GOT3 (cell line): ENCODE results near the gene CDC42BPB.

Experiments
- DNase-seq: peaks from one replicate; lab custom pipeline; 2025; ENCODE audit warnings: mixed read lengths; lab: John Stamatoyannopoulos, UW

Gene CDC42BPB

DNA sequence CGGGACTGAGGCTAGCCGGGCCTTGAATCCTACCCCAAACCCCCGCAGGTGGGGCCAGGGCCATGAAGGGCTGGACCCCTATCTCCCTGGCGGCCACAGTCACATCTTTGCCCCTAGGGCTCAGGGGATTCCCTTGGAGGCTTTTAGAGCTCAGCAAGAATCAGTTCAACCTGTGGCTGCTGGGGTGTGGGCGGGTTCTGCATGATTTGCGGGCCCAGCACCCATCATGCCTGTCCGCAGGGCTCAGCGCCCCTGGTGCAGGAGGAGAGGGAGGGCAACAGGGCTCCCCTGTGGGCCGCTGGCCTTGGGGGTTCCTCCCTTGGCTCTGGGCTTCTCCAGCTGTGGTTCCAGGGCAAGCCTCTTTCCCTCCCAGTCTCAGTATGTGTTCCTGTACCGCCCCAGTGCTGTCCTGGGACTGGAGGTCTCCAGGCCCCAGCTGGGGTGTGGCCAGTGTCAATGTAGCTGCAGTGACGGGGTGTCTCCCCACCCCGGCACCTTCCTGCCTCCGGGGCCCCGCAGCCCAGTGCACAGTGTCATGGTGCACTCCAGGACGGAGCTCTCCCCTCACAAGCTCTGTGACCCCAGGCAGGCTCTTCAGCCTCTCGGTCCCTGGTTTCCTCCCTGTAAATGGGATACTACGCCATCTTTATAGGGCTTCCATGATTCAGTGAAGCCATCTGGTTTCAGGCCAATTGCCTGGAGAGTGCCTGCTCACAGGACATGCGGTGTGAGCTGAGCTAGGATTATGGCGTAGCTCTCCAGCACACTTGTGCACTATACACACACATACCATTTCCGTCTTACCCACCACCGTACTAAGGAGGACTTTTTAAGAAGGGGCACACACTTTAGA lies 16.8 kb upstream of the CDC42BPB start:
- DNase-seq = no peak

DNA sequence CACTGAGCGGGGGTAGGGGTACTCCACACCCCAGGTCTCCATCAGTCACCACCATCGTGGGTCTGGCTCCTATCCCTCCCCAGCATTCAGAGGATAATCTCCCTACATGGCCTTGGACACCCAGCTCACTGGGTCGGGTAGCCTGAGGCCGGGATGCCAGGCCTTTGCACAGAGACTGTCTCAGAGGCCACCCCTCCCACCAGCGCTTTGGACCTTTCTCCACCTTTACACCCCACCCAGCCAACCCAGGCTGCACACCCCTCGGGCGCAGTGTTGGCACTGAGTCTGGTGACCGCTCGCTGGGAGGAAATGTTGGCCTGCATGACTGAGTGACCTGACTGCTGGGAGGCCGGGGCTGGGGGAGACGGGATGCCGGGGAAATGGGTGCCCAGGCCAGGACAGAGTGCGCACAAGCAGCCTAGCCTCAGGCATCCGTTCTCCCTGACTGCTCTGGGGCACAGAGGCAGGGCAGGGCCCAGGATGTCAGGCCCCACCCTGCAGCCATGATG lies 16.1 kb upstream of the CDC42BPB start:
- no peak for DNase-seq

DNA sequence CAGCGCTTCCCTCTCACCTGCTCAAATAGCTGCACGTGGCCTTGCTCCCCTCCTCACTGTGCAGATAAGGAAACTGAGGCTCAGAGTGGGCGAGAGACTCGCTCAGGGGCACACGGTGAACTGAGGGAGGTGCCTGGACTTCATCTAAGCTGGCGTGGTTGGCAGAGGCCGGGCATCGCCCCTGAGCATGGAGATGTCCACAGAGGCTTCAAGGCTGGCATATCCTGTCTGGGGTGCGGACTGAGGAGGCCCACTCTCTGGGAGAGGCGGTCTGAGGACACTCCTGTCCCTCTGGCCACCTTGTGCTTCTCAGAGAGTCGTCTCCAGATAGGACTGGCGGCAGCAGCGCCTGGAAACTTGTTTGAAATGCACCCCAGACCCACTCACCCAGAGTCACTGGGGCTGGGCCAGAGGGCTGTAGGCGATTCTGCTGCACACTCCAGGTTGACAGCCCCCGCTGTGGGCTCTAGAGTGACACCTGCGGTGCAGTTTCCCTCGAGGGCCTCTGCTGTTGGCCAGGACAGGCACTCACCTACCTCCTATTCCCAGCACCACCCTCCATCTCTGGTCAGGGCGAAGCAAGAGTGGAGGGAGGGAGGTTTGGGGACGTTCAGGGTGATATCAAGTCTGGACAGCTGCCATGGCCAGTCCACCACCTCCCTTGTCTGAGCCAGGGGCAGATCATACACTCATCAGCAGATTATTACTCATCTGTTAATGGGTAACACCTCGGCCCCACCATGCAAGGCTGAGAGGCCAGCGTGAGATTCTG lies 15.4 kb upstream of the CDC42BPB start:
- no peak for DNase-seq

DNA sequence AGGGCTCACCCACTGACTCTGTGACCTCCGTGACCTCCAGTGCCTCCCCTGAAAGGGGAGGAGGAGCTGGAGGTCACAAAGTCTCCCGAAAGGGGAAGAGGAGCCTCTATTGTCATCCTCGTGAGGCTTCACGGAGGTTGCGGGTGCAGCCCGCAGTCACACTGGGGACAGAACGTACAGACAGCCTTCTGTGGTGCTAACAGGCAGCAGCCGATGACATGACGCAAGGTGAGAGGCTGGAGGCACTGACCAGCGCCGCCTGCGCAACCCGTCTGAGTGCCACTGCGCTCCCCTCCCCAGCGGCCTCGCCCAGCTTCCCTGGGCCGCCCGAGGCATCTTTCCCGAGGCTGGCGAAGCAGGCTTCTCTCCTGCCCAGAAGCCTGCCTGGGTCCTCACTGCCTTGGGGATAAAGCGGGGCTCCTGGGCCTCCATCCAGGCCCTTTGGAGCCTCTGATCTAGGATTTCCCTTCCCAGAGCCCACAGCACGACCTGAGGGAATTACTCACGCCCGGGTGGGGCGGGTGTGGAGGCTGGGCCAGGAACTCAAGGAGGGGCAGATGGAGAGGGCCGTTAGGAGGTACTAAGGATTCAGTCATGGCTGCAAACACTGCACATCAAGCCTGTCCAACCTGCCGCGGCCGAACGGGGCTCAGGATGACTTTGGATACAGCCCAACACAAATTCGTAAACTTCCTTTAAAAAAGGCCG lies 14.3 kb upstream of the CDC42BPB start:
- no peak for DNase-seq

DNA sequence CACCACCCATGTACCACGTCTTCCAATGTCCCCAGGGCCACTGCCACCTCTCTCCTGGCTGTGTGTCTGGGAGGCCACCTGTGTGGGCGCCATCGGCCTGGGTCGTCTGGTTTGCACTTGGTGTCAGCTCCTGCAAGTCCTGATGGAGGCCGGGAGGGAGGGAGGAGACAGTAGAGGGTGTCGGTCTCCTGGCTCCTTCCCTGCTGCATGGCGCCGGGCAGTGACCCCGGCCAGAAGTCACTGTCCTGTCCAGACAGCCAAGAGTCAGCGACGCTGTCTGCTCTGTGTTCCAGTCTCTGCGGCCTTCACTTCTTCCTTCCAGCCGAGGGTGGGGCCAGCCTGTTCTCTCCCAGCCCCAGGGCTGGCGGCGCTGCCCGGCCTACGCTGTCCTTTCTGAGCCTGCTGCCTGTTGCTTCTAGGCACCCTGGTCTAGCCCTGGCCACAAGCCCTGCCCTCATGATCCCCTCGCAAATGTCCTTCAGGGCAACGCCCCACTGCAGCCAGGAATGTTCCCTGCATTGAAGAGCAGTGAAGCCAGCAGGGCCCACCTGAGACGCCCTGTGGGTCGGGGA lies 13.7 kb upstream of the CDC42BPB start:
- DNase-seq = no peak

DNA sequence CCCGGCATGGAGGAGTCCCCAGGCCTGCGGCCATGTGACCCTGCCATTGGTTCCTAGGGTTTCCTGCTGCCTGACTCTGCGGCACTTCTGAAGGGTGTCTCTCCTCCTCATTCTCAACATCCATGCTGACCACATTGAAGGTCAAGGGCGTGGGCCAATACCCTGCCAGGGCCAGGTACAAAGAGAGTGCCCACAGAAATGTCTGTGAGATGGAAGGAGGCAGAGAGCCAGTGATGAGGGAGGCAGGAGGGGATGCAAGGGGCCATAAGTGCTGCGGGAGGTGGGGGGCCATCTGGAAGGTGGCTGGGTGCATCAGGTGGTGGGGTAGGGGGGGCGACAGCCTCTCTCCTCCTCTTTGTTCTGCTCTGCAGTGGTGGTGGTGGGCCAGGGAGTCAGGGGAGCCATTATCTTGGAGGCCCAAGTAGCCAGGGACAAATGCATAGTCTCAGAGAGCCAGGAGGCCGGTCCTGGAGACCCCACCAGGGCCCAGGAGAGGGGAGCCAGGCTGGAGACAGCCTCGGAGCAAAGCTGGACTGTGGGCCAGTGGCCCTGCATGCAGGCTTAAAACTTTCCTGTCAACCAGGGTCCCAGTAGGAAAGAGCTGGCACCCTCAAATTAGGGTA lies 13.0 kb upstream of the CDC42BPB start:
- no peak for DNase-seq

DNA sequence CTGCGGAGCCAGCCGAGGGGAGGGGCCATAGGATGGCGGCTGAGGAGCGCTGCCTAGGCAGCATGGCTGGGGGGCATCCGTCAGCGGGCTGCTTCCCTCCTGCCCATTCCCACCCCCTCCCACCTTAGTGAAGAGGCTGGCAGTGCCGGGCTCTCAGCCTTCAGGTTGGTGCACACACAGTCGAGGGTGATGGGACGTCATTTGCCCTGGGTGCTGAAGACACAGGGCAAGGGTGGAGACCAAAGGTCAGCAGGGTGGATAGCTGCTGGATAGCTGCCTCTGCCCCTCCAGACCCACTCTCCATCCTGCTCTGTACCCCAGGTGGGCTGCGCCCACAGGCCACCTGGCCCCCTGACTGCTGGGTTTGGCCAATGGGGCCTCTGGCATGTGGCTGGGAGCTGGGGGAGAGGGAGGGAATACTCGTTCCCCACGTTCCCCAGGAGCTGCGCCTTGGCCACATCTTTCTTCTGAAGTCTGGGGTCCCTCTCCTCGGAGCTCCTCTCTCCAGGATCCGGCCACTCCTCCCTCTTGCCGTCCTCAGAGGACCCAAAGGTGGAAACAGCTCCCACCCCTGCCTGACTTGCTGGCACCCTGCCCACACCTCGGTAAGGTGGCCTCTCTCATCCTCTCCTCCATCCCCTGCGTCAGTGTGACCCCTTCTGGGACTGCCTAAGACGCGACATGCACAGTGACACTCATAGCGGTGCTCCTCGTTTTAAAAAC lies 11.2 kb upstream of the CDC42BPB start:
- DNase-seq = no peak

DNA sequence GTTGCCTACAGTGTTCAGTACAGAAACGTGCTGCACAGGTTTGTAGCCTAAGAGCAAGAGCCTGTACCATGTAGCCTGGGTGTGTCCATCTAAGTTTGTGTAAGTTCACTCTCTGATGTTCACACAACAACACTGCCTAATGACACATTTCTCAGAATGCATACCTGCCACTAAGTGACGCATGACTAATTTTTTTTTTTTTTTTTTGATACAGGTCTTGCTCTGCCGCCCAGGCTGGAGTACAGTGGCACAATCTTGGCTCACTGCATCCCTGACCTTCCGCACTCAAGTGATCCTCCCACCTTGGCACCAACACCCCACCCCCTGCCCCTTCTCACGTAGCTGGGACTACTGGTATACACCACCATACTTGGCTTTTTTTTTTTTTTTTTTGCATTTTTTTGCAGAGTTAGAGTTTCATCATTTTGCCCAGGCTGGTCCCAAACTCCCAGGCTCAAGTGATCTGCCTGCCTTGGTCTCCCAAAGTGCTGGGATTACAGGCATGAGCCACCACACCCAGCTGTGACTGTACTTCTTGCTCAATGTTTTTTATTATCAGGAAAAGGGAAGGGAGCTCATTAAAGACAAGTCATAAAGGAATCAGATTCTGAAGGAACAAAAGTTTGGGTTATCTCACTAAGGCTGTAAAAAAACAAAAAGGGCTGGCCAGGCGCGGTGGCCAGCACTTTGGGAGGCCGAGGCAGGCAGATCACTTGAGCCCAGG lies 10.0 kb upstream of the CDC42BPB start:
- DNase-seq = no peak

DNA sequence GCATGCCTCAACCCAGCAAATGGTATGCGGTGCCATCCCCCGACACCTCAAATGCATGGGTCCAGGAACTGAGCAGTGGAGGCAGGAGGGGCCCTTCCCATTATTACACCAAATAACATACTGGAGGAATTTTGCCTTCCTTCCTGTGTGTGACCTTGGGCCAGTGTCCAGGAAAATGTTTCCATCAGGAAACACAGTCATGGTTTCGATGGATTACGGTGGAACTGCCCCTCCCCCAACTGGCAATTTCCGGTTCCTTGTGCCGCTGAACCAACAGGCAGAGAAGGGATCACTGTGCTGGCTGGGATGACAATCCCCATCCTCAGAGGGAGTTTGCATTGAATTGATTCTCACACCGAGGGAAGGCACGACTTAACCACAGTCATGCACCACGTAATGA lies 9.1 kb upstream of the CDC42BPB start:
- DNase-seq = no peak

DNA sequence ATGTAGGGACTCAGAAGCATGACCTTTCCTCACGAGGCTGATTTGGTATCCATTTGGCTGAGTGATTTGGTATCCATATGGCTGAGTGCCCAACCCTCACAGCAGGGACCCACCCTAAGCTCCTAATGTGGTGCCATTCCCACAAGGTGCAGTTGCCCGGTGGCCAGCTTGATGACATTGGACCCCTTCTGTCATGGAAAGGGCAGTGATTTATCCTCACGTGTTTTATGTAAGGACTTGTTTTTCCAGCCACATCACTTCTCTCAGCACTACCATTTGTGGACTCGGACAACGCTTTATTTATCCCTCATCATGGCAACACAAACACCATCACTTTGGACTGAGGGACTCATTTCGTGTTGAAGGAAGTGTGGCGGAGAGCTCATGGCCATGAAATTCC lies 8.5 kb upstream of the CDC42BPB start:
- DNase-seq = no peak

DNA sequence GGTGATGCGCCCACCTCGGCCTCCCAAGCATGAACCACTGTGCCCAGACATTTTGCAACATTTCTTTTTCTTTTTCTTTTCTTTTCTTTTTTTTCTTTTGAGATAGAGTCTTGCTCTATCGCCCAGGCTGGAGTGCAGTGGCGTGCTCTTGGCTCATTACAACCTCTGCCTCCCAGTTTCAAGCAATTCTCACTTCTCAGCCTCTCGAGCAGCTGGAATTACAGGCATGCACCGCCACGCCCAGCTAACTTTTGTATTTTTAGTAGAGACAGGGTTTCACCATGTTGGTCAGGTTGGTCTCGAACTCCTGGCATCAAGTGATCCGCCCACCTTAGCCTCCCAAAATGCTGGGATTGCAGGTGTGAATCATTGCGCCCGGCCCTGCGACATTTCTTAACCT lies 7.6 kb upstream of the CDC42BPB start:
- no peak for DNase-seq

DNA sequence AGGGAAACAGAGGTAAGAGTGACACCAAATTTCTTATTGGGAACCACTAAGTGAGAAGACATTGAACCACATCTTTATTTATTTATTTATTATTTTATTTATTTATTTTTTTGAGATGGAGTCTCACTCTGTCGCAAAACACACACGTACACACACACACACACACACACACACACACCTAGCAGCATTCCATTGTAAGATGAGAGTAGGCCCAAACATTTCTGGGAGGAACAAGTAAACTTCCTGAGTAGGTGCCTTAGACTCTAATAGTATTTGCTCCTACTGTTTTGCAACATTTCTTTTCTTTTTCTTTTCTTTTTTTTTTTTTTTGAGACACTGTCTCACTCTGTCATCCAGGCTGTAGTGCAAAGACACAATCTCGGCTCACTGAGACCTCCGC lies 7.1 kb upstream of the CDC42BPB start:
- no peak for DNase-seq

DNA sequence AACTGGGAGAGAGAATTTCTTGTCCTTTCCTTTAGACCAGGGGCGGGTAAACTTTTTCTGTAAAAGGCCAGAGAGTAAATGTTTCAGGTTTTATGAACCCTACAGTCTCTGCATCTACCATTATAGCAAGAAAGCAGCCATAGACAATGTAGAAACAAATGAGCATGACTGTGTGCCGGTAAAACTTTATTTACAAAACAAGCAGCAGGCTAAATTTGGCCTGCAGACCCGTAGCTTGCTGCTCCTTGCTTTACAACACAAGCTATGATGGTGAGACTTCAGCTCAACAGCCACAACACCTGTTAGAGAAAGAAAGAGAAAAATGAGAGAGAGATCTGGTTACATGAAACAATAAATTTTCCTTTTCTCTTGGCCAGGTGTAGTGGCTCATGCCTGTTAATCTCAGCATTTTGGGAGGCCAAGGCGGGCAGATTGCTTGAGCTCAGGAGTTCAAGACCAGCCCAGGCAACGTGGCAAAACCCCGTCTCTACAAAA lies 4.2 kb upstream of the CDC42BPB start:
- no peak for DNase-seq

DNA sequence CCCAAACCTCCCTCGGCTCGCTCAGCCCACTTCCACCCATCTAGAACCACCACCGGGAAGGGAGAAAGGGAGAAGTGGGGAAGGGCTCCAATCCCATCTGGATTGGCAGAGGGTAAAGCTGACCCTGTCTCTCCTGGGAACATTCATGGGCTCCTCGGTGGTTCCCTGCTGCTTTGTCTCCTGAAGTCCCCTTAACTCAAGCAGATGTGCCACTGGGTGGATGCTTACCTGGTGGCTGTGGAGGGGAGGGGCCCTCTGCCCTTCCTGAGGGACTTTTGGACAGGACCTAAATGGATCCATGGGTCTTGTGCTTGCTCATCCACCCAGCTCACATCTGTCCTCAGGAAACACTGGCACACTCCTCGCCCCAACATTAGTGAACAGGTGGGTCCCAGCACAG lies 2.2 kb upstream of the CDC42BPB start:
- DNase-seq = no peak

DNA sequence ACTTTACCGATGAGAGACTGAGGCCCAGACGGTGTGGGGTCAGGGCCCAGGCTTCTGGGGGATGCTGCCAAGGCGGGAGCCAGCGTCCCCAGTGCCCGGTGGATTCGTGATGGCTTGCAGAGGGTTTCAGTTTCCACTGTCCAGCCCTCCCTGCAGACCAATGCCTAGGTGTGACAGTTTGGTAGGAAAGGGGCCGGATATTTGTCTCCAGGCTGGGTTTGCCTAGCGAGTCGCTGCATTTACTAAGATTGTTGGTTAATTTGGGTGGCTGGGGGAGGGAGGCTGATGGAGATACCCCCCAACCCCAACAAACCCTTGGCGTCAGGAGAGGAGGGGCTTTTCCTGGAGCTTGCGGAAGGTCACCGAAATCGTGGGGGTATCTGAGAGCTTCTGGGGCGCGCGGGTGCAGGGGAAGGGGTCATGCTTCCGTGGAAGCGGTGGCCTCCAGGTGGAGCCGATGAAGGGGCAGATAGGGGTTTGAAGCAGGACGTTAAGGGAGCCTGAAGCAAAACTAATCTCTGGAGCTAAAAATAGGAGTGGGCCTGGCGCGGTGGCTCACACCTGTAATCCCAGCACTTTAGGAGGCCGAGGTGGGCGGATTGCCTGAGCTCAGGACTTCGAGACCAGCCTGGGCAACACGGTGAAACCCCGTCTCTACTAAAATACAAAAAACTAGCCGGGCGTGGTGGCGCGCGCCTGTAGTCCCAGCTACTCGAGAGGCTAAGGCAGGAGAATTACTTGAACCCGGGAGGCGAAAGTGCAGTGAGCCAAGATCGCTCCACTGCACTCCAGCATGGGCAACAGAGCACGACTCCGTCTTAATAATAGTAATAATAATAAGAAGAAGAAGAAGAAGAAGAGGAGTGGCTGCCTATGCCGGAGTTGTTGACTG lies 1.1 kb upstream of the CDC42BPB start:
- DNase-seq = no peak

DNA sequence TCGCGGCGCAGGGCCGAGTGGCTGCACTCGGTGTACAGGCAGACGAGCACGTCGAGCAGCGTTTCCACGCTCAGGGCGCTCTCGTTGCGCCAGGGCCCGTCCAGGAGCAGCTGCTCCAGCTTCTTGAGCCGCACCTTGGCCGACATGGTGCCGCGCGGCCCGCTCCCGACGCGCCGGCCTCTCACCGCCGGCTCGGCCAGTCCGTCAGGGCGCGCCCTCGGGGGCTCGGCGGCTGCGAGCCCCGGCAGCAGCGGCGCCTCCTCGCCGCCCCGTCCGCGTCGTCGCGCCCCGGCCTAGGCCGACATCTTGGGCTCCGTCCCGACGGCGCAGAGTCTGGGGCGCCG lies 349 bp downstream of the CDC42BPB start:
- no peak for DNase-seq

DNA sequence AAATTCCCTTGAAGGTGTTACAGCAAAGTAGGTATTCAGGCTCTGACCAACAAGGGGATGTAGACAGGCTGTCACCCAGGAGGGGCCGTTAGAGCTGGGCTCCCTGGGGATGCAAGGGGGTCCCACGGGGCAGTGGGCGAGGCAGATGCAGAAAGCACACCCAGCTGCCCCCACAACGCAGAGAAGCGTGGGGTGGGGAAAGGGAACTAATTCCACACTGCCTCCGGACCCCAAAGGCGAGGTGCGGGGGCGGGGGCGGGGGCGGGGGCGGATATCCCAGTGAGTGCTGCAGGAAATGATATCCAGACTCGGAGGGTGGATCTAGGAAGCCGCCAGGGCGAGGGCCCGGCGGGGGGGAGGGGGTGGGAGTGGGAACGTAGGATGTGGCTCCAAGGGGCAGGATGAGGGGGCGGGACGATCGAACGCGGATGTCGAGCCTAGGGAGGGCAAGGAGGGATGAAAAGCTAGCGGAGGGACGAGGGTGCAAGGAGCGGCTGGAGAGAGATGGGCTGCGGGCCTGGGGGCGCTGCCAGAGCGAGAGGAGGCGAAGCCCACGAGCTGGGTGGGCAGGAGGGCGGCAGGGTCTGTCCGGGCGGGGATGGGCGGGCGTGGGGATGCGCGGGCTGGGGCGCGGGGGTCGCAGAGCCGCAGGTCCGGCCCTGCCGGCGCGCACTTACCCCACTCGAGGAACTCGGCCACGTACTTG lies 874 bp downstream of the CDC42BPB start:
- DNase-seq = no peak

DNA sequence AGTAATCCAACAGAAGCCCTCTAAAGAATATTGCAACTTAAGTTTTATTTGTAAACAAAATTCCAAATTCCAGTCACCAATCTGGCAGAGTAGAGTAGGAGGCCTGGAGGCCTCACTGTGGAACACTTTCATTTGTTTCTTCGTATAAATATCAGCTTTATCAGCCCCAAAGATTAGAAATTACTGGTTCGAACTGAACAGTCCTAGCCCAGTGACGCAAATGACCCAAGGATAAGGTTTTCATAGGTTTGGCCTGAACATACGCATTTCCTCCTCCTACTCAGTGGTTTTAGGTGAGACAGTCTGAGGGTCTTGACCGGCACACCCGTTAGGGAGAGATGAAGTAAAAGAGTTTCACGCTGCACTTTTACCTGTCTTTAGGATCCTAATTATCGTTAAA lies 1.7 kb downstream of the CDC42BPB start:
- DNase-seq = no peak

DNA sequence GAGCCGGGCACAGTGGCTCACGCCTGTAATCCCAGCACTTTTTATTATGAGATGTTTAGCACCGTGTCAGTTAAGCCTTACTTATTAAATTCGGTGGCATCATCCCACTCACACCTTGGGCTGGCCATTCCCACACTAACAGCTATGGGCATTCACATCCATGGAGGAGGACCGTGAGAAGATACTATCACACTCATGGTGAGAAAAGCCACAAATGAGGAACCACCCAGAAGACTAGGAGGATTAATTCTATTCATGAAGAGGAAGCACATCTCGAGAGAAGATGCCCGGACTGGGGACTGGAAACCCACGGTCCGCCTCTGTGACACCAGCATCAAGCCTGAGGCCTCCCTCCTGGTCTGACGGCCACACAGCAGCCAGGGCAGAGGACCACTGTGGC lies 4.9 kb downstream of the CDC42BPB start:
- DNase-seq = no peak
